ENCODE results near the gene TRIM51G. TPM values are rescaled to one million over a fixed set of nuclear protein-coding genes. Genes with fewer than 3 reads are reported as not detected.
"Not testable (repeated sequence)": the region's sequence is repeated elsewhere in the genome, so short reads cannot be mapped to it uniquely, and the experiment has no call there.

TRIM51G gene, protein sequence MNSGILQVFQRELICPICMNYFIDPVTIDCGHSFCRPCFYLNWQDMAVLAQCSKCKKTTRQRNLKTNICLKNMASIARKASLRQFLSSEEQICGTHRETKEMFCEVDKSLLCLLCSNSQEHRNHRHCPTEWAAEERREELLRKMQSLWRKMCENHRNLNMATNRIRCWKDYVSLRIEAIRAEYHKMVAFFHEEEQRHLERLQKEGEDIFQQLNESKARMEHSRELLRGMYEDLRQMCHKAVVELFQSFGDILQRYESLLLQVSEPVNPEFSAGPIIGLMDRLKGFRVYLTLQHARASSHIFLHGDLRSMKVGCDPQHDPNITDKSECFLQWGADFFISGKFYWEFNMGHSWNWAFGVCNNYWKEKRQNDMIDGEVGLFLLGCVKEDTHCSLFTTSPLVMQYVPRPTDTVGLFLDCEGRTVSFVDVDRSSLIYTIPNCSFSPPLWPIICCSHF
- not detected in 2 replicates for total RNA-seq (2014; rRNA removed; shearing (Covaris generic); ENCODE audit: low replicate concordance)

- H3K4me1 ChIP-seq (ENCODE audit: low read length); H4K20me1 ChIP-seq (ENCODE audit: insufficient read depth, low read depth, low read length); H3K27ac ChIP-seq (ENCODE audit: low read length); H3K9me3 ChIP-seq (ENCODE audit: low read length); H3K27me3 ChIP-seq (ENCODE audit: low read length); H3K4me3 ChIP-seq (ENCODE audit: low read length); H3K4me2 ChIP-seq (ENCODE audit: low read depth, low read length, poor library complexity, severe bottlenecking); H3K36me3 ChIP-seq (ENCODE audit: insufficient read depth, low read length); H2AFZ ChIP-seq (ENCODE audit: low read length); H3K79me2 ChIP-seq (ENCODE audit: low read length); H3K9me2 ChIP-seq (replicated peaks; ENCODE audit: insufficient read depth, low read length); DNase-seq; H3K9ac ChIP-seq (ENCODE audit: low read length): not testable (repeated sequence)
Observed at GRCh38 chr11:48983785-48984184, at the start of gene TRIM51G. Gene TRIM51G (minus strand): TSS chr11:48983885. CDS start chr11:48981695, 2,190 bp downstream.

GRCh38 chr11:49028523-49028922 is 44.8 kb upstream of the TRIM51G start, which contains the start of gene TRIM49B:
Gene TRIM49B (plus strand): TSS chr11:49028823. CDS start chr11:49031600, 2,777 bp downstream.
- not testable (repeated sequence) for DNase-seq; H3K79me2 ChIP-seq (ENCODE audit: low read length); H3K36me3 ChIP-seq (ENCODE audit: insufficient read depth, low read length)

GRCh38 chr11:48968592-48968991 is 15.1 kb downstream of the TRIM51G start:
- H2AFZ ChIP-seq (ENCODE audit: low read length); H3K4me2 ChIP-seq (ENCODE audit: low read depth, low read length, poor library complexity, severe bottlenecking); H3K9me3 ChIP-seq (ENCODE audit: low read length): not testable (repeated sequence)

More at GRCh38 chr11:49028523-49028922, 44.8 kb upstream of the TRIM51G start, which contains the start of gene TRIM49B:
- H3K27ac ChIP-seq (ENCODE audit: low read length); H2AFZ ChIP-seq (ENCODE audit: low read length); H4K20me1 ChIP-seq (ENCODE audit: insufficient read depth, low read depth, low read length); H3K9me2 ChIP-seq (replicated peaks; ENCODE audit: insufficient read depth, low read length); H3K27me3 ChIP-seq (ENCODE audit: low read length); H3K4me2 ChIP-seq (ENCODE audit: low read depth, low read length, poor library complexity, severe bottlenecking); H3K9me3 ChIP-seq (ENCODE audit: low read length); H3K4me3 ChIP-seq (ENCODE audit: low read length); H3K9ac ChIP-seq (ENCODE audit: low read length); H3K4me1 ChIP-seq (ENCODE audit: low read length): not testable (repeated sequence)

GRCh38 chr11:48955315-48956049 is 28.2 kb downstream of the TRIM51G start:
- H3K4me3 ChIP-seq (ENCODE audit: low read length); H3K79me2 ChIP-seq (ENCODE audit: low read length); H3K9ac ChIP-seq (ENCODE audit: low read length); H3K27ac ChIP-seq (ENCODE audit: low read length); H3K27me3 ChIP-seq (ENCODE audit: low read length); H4K20me1 ChIP-seq (ENCODE audit: insufficient read depth, low read depth, low read length); H3K4me1 ChIP-seq (ENCODE audit: low read length); H3K4me2 ChIP-seq (ENCODE audit: low read depth, low read length, poor library complexity, severe bottlenecking); H3K9me3 ChIP-seq (ENCODE audit: low read length); H3K36me3 ChIP-seq (ENCODE audit: insufficient read depth, low read length); H2AFZ ChIP-seq (ENCODE audit: low read length); H3K9me2 ChIP-seq (replicated peaks; ENCODE audit: insufficient read depth, low read length); DNase-seq: not testable (repeated sequence)

More at GRCh38 chr11:48968592-48968991, 15.1 kb downstream of the TRIM51G start:
- H4K20me1 ChIP-seq (ENCODE audit: insufficient read depth, low read depth, low read length); H3K79me2 ChIP-seq (ENCODE audit: low read length); H3K36me3 ChIP-seq (ENCODE audit: insufficient read depth, low read length); H3K4me1 ChIP-seq (ENCODE audit: low read length); H3K4me3 ChIP-seq (ENCODE audit: low read length); H3K27me3 ChIP-seq (ENCODE audit: low read length); H3K27ac ChIP-seq (ENCODE audit: low read length); DNase-seq; H3K9me2 ChIP-seq (replicated peaks; ENCODE audit: insufficient read depth, low read length); H3K9ac ChIP-seq (ENCODE audit: low read length): not testable (repeated sequence)

DNA sequence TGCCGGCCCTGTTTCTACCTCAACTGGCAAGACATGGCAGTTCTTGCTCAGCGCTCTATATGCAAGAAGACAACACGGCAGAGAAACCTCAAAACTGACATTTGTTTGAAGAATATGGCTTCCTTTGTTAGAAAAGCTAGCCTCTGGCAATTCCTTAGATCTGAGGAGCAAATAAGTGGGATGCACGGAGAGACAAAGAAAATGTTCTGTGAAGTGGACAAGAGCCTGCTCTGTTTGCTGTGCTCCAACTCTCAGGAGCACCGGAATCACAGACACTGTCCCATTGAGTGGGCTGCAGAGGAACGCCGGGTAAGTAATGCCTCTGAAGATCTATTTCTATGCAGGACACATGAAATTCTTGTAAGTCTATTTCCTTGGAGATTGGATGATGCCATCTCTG is 37.9 kb downstream of the TRIM51G start:
- not testable (repeated sequence) for H3K36me3 ChIP-seq (ENCODE audit: insufficient read depth, low read length); H3K9me2 ChIP-seq (replicated peaks; ENCODE audit: insufficient read depth, low read length); H3K79me2 ChIP-seq (ENCODE audit: low read length); H2AFZ ChIP-seq (ENCODE audit: low read length); H3K9ac ChIP-seq (ENCODE audit: low read length); DNase-seq; H3K4me3 ChIP-seq (ENCODE audit: low read length); H3K4me2 ChIP-seq (ENCODE audit: low read depth, low read length, poor library complexity, severe bottlenecking); H3K27ac ChIP-seq (ENCODE audit: low read length); H3K9me3 ChIP-seq (ENCODE audit: low read length); H3K4me1 ChIP-seq (ENCODE audit: low read length); H4K20me1 ChIP-seq (ENCODE audit: insufficient read depth, low read depth, low read length); H3K27me3 ChIP-seq (ENCODE audit: low read length)

Other genes starting within 250 kb of the TRIM51G start
- gene TRIM49B, start 44.9 kb upstream of the TRIM51G start, total RNA-seq (2014; rRNA removed; shearing (Covaris generic); ENCODE audit: low replicate concordance), result not detected in 2 replicates
- not detected in 2 replicates for gene TRIM64C, start 75.2 kb upstream of the TRIM51G start, total RNA-seq (2014; rRNA removed; shearing (Covaris generic); ENCODE audit: low replicate concordance)
- not detected in 2 replicates for gene FOLH1, start 224.7 kb upstream of the TRIM51G start, total RNA-seq (2014; rRNA removed; shearing (Covaris generic); ENCODE audit: low replicate concordance)

Measured in Karpas-422 (cell line).